CD4-positive, alpha-beta T cell (primary cell): Measurements from ENCODE around the gene ZNF583. TPM values are rescaled to one million over a fixed set of nuclear protein-coding genes. Genes with fewer than 3 reads are reported as not detected.

Experiments used
- ATAC-seq: fragments of 200-7000 bp; cut with Tn5 transposase; one replicate; pipeline ENCODE4 v1.10.0; 2022; ENCODE audit warnings: mild to moderate bottlenecking; ENCODE audit not compliant: poor library complexity
- CTCF ChIA-PET: fragments of 350-600 bp; sonication (Branson Sonifier 250); formaldehyde crosslinking; loops from one replicate; lab custom pipeline; 2021; ENCODE audit warnings: antibody characterized with exemption, inconsistent platforms; lab: Charles Lee
- POLR2A ChIA-PET: fragments of 350-600 bp; sonication (Branson Sonifier 250); formaldehyde crosslinking; loops from one replicate; lab custom pipeline; 2021; ENCODE audit warnings: antibody characterized with exemption, inconsistent platforms; lab: Charles Lee
- DNase-seq, 14 experiments: peaks; one replicate each; pipeline ENCODE4 v3.0.0-alpha.2; 2013 to 2020; ENCODE audit warnings: mixed read lengths in 2 of 14
- H3K27ac ChIP-seq, 2 donors: one replicate each; pipeline versions ENCODE4 v1.5.1 to v1.7.0; 2013; ENCODE audit warnings: low read length in 2 of 2, low read depth in 1 of 2, mild to moderate bottlenecking in 1 of 2
- H3K27me3 ChIP-seq, 2 experiments: 1 replicate in 1 of 2; 2 replicates in 1 of 2; pipeline versions ENCODE4 v1.6.1 to v1.7.0; 2013; ENCODE audit warnings: low read length in 2 of 2, control low read depth in 1 of 2, mild to moderate bottlenecking in 1 of 2, moderate library complexity in 1 of 2; ENCODE audit not compliant: insufficient read depth in 2 of 2, control insufficient read depth in 1 of 2
- H3K36me3 ChIP-seq: one replicate; pipeline ENCODE4 v1.6.1; 2013; ENCODE audit warnings: low read length, control low read depth; ENCODE audit not compliant: insufficient read depth
- H3K4me1 ChIP-seq: one replicate; pipeline ENCODE4 v1.6.1; 2013; ENCODE audit warnings: low read length, control low read depth; ENCODE audit not compliant: insufficient read depth
- H3K4me3 ChIP-seq: one replicate; pipeline ENCODE4 v1.5.1; 2013; ENCODE audit warnings: mild to moderate bottlenecking, low read length, moderate library complexity
- H3K9me3 ChIP-seq, 2 experiments: 1 replicate in 1 of 2; 2 replicates in 1 of 2; pipeline versions ENCODE4 v1.6.1 to v1.7.0; 2013; ENCODE audit warnings: low read length in 2 of 2, mild to moderate bottlenecking in 2 of 2, control low read depth in 1 of 2, moderate library complexity in 1 of 2; ENCODE audit not compliant: control insufficient read depth in 1 of 2, insufficient read depth in 1 of 2
- H3K27ac Mint-ChIP-seq: one replicate; pipeline ENCODE4 v1.8.0; 2020; ENCODE audit warnings: mixed read lengths
- H3K27me3 Mint-ChIP-seq: one replicate; pipeline ENCODE4 v1.8.0; 2021; ENCODE audit warnings: mixed read lengths
- H3K36me3 Mint-ChIP-seq: one replicate; pipeline ENCODE4 v1.8.0; 2021; ENCODE audit warnings: low read depth, mixed read lengths
- H3K4me1 Mint-ChIP-seq: one replicate; pipeline ENCODE4 v1.8.0; 2021; ENCODE audit warnings: low read depth, mixed read lengths
- H3K4me3 Mint-ChIP-seq: one replicate; pipeline ENCODE4 v1.8.0; 2020; ENCODE audit warnings: mild to moderate bottlenecking, mixed read lengths
- H3K9me3 Mint-ChIP-seq: one replicate; pipeline ENCODE4 v1.8.0; 2020; ENCODE audit warnings: mixed read lengths
- CTCF ChIP-seq: fragments of 200-600 bp; IDR thresholded peaks from one replicate; pipeline ENCODE4 v1.8.0; 2022; ENCODE audit warnings: antibody characterized with exemption, mild to moderate bottlenecking
- intact Hi-C, 2 experiments: fragments of 100-400 bp; cut with DNase I in 1 of 2; cut with micrococcal nuclease in 1 of 2; formaldehyde crosslinking; loops; one replicate each; pipeline versions ENCODE4 v1.15.1 to v1.9.0; 2023 to 2025; cut with DNase I, micrococcal nuclease
- total RNA-seq, 174 experiments: library from RNA in 2 of 174; stranded (reverse) in 2 of 174; gene quantifications; one replicate each; pipeline ENCODE4 v1.2.3 and lab custom pipeline; 2021 to 2026

ZNF583 gene
- total RNA-seq, 2 experiments from 2014 or later, result 0.95 to 1.5 TPM

GRCh38 chr19:56423276-56423984 lies 19.3 kb downstream of the ZNF583 start:
- DNase-seq, result no peak
- no peak for ATAC-seq
- ChIA-PET CTCF (no interaction called here), POLR2A (no interaction called here)
- intact Hi-C loops, result no loop called here
- H3K4me3 ChIP-seq, result no peak overlapping the region
- H3K36me3 ChIP-seq, result peaks cover 20% of the 10 kb centered on the region
- H3K4me1 ChIP-seq, result no peaks in the 10 kb centered on the region
- Mint-ChIP-seq H3K27me3 (no peaks in the 10 kb centered on the region), H3K36me3 (peaks cover 93% of the 10 kb centered on the region), H3K27ac (no peak overlapping the region), H3K4me3 (no peak overlapping the region), H3K4me1 (no peaks in the 10 kb centered on the region), H3K9me3 (peaks cover 22% of the 10 kb centered on the region)
- H3K27ac ChIP-seq, result no peak overlapping the region
- no peak for TF ChIP-seq CTCF
- H3K9me3 ChIP-seq, result peaks cover 26 to 100% of the 10 kb centered on the region in 2 experiments
- no peaks in the 10 kb centered on the region for H3K27me3 ChIP-seq

- no peak for TF ChIP-seq CTCF
- H3K9me3 ChIP-seq, result peaks cover 25 to 100% of the 10 kb centered on the region in 2 experiments
- POLR2A ChIA-PET, result no interaction called here
- H3K27me3 Mint-ChIP-seq, result no peaks in the 10 kb centered on the region
- no peaks in the 10 kb centered on the region for H3K27me3 ChIP-seq
- H3K4me1 Mint-ChIP-seq, result no peaks in the 10 kb centered on the region
- DNase-seq (no peak), ATAC-seq (no peak)
- peaks cover 20% of the 10 kb centered on the region for H3K36me3 ChIP-seq
- H3K9me3 Mint-ChIP-seq, result peaks cover 17% of the 10 kb centered on the region
- no peaks in the 10 kb centered on the region for H3K4me1 ChIP-seq
- intact Hi-C loops, result no loop called here
- no peak overlapping the region for H3K4me3 ChIP-seq
- no peak overlapping the region for H3K27ac Mint-ChIP-seq
- no peak overlapping the region for H3K27ac ChIP-seq
- H3K4me3 Mint-ChIP-seq, result no peak overlapping the region
- peaks cover 88% of the 10 kb centered on the region for H3K36me3 Mint-ChIP-seq
- CTCF ChIA-PET, result no interaction called here
These were observed 19.8 kb downstream of the ZNF583 start for GRCh38 chr19:56423985-56424353.

GRCh38 chr19:56441206-56441792 lies 37.2 kb downstream of the ZNF583 start:
- peaks cover 48% of the 10 kb centered on the region for H3K36me3 Mint-ChIP-seq
- Histone ChIP-seq H3K27ac (no peak overlapping the region), H3K4me3 (no peak overlapping the region), H3K9me3 (peaks cover 19 to 81% of the 10 kb centered on the region in 2 experiments), H3K27me3 (no peaks in the 10 kb centered on the region), H3K36me3 (no peaks in the 10 kb centered on the region), H3K4me1 (no peaks in the 10 kb centered on the region)
- no peak overlapping the region for H3K4me3 Mint-ChIP-seq
- POLR2A ChIA-PET, result no interaction called here
- H3K27ac Mint-ChIP-seq, result no peak overlapping the region
- DNase-seq (no peak), ATAC-seq (no peak)
- H3K27me3 Mint-ChIP-seq, result no peaks in the 10 kb centered on the region
- no peak for TF ChIP-seq CTCF
- no peaks in the 10 kb centered on the region for H3K4me1 Mint-ChIP-seq
- intact Hi-C loops, result no loop called here
- peaks cover 28% of the 10 kb centered on the region for H3K9me3 Mint-ChIP-seq
- CTCF ChIA-PET, result no interaction called here
